GM23248 (cell line): ENCODE data around the gene CMKLR1. TPM values are rescaled to one million over a fixed set of nuclear protein-coding genes. Genes with fewer than 3 reads are reported as not detected.

ENCODE experiments used
- DNase-seq: peaks from one replicate; pipeline ENCODE4 v3.0.0-alpha.2; 2015
- H2AFZ ChIP-seq: fragments of 200-600 bp; sonication (generic); 2 replicates; pipeline ENCODE4 v1.6.1; 2016; ENCODE audit warnings: antibody characterized with exemption
- H3F3A ChIP-seq: fragments of 200-600 bp; sonication (generic); 2 replicates; pipeline ENCODE4 v1.6.1; 2016; ENCODE audit warnings: mild to moderate bottlenecking, antibody characterized with exemption, mixed run types; ENCODE audit not compliant: insufficient read depth
- H3K27ac ChIP-seq: fragments of 200-600 bp; sonication (generic); 2 replicates; pipeline ENCODE4 v1.5.1; 2016; ENCODE audit warnings: mild to moderate bottlenecking
- H3K27me3 ChIP-seq: fragments of 200-600 bp; sonication (generic); replicated peaks from 2 replicates; pipeline ENCODE4 v1.6.1; 2016; ENCODE audit warnings: mild to moderate bottlenecking; ENCODE audit not compliant: insufficient read depth
- H3K36me3 ChIP-seq: fragments of 200-600 bp; sonication (generic); 2 replicates; pipeline ENCODE4 v1.6.1; 2016; ENCODE audit warnings: low read depth, mild to moderate bottlenecking
- H3K4me1 ChIP-seq: fragments of 200-600 bp; sonication (generic); 2 replicates; pipeline ENCODE4 v1.6.1; 2016; ENCODE audit warnings: mild to moderate bottlenecking; ENCODE audit not compliant: insufficient read depth
- H3K4me2 ChIP-seq: fragments of 200-600 bp; sonication (generic); one replicate; pipeline ENCODE4 v1.6.1; 2016; ENCODE audit warnings: mild to moderate bottlenecking; ENCODE audit not compliant: unreplicated experiment
- H3K4me3 ChIP-seq: fragments of 200-600 bp; sonication (generic); 2 replicates; pipeline ENCODE4 v1.5.1; 2016; ENCODE audit warnings: mild to moderate bottlenecking
- H3K79me2 ChIP-seq: fragments of 200-600 bp; sonication (generic); 2 replicates; pipeline ENCODE4 v1.6.1; 2016; ENCODE audit warnings: mild to moderate bottlenecking; ENCODE audit not compliant: insufficient read depth
- H3K9ac ChIP-seq: fragments of 200-600 bp; sonication (generic); 2 replicates; pipeline ENCODE4 v1.6.1; 2016; ENCODE audit warnings: mild to moderate bottlenecking
- H3K9me2 ChIP-seq: fragments of 200-600 bp; sonication (generic); 2 replicates; pipeline ENCODE4 v1.6.1; 2016; ENCODE audit warnings: mixed run types, mild to moderate bottlenecking, moderate library complexity; ENCODE audit not compliant: insufficient read depth
- H3K9me3 ChIP-seq: fragments of 200-600 bp; sonication (generic); one replicate; pipeline ENCODE4 v1.6.1; 2017; ENCODE audit warnings: low read depth
- H4K20me1 ChIP-seq: fragments of 200-600 bp; sonication (generic); 2 replicates; pipeline ENCODE4 v1.6.0; 2016; ENCODE audit not compliant: insufficient read depth
- EZH2 ChIP-seq: fragments of 200-600 bp; sonication (generic); IDR thresholded peaks from 2 replicates; pipeline ENCODE4 v1.6.1; 2018; ENCODE audit warnings: antibody characterized with exemption, mild to moderate bottlenecking; ENCODE audit not compliant: insufficient read depth, poor library complexity, severe bottlenecking
- EZH2phosphoT487 ChIP-seq: fragments of 200-600 bp; sonication (generic); IDR thresholded peaks from 2 replicates; pipeline ENCODE4 v1.6.1; 2018; ENCODE audit warnings: antibody characterized with exemption, moderate library complexity, mild to moderate bottlenecking, low read depth; ENCODE audit not compliant: insufficient read depth
- WGBS, 2 experiments: methylation state at CpG; one replicate each; pipeline ENCODE4 v1.1.6; 2015 to 2017; ENCODE audit warnings: low lambda C conversion rate in 2 of 2, low coverage in 1 of 2; ENCODE audit errors: missing lambda C conversion rate in 2 of 2; 5-methylcytosine and 5-hydroxymethylcytosine counted together
- in situ Hi-C: fragments of 300-500 bp; cut with MboI; formaldehyde crosslinking; loops from 2 replicates; pipeline ENCODE4 v1.15.0; 2020
- polyA plus RNA-seq: library from polyadenylated mRNA; unstranded; fragments of >200 nt; fragmentation: Nextera tagmentation; extraction: Ambion mirVana; gene quantifications from 2 replicates; pipeline ENCODE4 v1.2.1, GENCODE V29; 2016
- total RNA-seq: library from RNA; depleted of rRNA; stranded (reverse); fragments of >200 nt; shearing (Covaris generic); gene quantifications from 2 replicates; pipeline ENCODE4 v1.2.3, GENCODE V29; 2014

The CMKLR1 gene
- total and polyA plus RNA-seq, 2 experiments from 2014 or later, result 1.9 to 2.9 TPM

- Histone ChIP-seq H3K4me1 (peaks cover 9% of the 10 kb centered on the region), H3K9me3 (no peaks in the 10 kb centered on the region), H3K27ac (no peak overlapping the region), H3F3A (no peaks in the 10 kb centered on the region; the same call in none of the 2 replicates), H3K36me3 (no peaks in the 10 kb centered on the region), H2AFZ (no peak overlapping the region), H3K79me2 (no peaks in the 10 kb centered on the region), H3K27me3 (no peaks in the 10 kb centered on the region), H3K4me2 (no peak overlapping the region), H4K20me1 (no peaks in the 10 kb centered on the region), H3K4me3 (no peak overlapping the region), H3K9me2 (no peaks in the 10 kb centered on the region), H3K9ac (no peak overlapping the region)
- no peak for DNase-seq
- in situ Hi-C loops, result no loop called here
- no peak for TF ChIP-seq EZH2
- TF ChIP-seq EZH2phosphoT487, result no peak
These were observed 20.9 kb upstream of the CMKLR1 start for GRCh38 chr12:108360057-108360456.

GRCh38 chr12:108358580-108358965 is 19.5 kb upstream of the CMKLR1 start:
- Histone ChIP-seq H3K36me3 (no peaks in the 10 kb centered on the region), H3K9ac (no peak overlapping the region), H3K9me2 (no peaks in the 10 kb centered on the region), H4K20me1 (no peaks in the 10 kb centered on the region), H3F3A (no peaks in the 10 kb centered on the region; the same call in none of the 2 replicates), H3K79me2 (no peaks in the 10 kb centered on the region), H3K27me3 (no peaks in the 10 kb centered on the region), H3K4me2 (no peak overlapping the region), H2AFZ (no peak overlapping the region), H3K4me1 (peaks cover 9% of the 10 kb centered on the region), H3K27ac (no peak overlapping the region), H3K9me3 (no peaks in the 10 kb centered on the region), H3K4me3 (no peak overlapping the region)
- TF ChIP-seq EZH2phosphoT487 (no peak), EZH2 (no peak)
- 10 to 11% methylated on average over 7 of the region's 7 CpGs for WGBS, 2 experiments
- in situ Hi-C loops, result no loop called here
- DNase-seq, result peak; percentile 25

GRCh38 chr12:108357834-108358579 is 18.9 kb upstream of the CMKLR1 start:
- no peaks in the 10 kb centered on the region; the same call in none of the 2 replicates for H3F3A ChIP-seq
- H3K4me2 ChIP-seq, result no peak overlapping the region
- peaks cover 9% of the 10 kb centered on the region for H3K4me1 ChIP-seq
- no peak overlapping the region for H3K27ac ChIP-seq
- H3K9me3 ChIP-seq, result no peaks in the 10 kb centered on the region
- no peak overlapping the region for H2AFZ ChIP-seq
- H3K79me2 ChIP-seq, result no peaks in the 10 kb centered on the region
- no peaks in the 10 kb centered on the region for H3K9me2 ChIP-seq
- no peak overlapping the region for H3K4me3 ChIP-seq
- no peaks in the 10 kb centered on the region for H3K36me3 ChIP-seq
- no peaks in the 10 kb centered on the region for H3K27me3 ChIP-seq
- no peaks in the 10 kb centered on the region for H4K20me1 ChIP-seq
- H3K9ac ChIP-seq, result no peak overlapping the region
- TF ChIP-seq EZH2phosphoT487 (no peak), EZH2 (no peak)
- in situ Hi-C loops, result no loop called here
- WGBS, 2 experiments, result 60 to 74% methylated on average over 2 of the region's 2 CpGs
- no peak for DNase-seq

GRCh38 chr12:108356835-108357806 is 18.0 kb upstream of the CMKLR1 start:
- H2AFZ ChIP-seq, result no peak overlapping the region
- no peak overlapping the region for H3K27ac ChIP-seq
- H3K4me3 ChIP-seq, result no peak overlapping the region
- WGBS, 2 experiments, result 61 to 66% methylated on average over 12 of the region's 12 CpGs
- no peaks in the 10 kb centered on the region for H3K9me3 ChIP-seq
- H3K4me2 ChIP-seq, result no peak overlapping the region
- H3K9me2 ChIP-seq, result no peaks in the 10 kb centered on the region
- no peaks in the 10 kb centered on the region for H4K20me1 ChIP-seq
- in situ Hi-C loops, result no loop called here
- TF ChIP-seq EZH2 (no peak), EZH2phosphoT487 (no peak)
- peaks cover 9% of the 10 kb centered on the region for H3K4me1 ChIP-seq
- H3K36me3 ChIP-seq, result no peaks in the 10 kb centered on the region
- DNase-seq, result no peak
- H3K27me3 ChIP-seq, result no peaks in the 10 kb centered on the region
- no peaks in the 10 kb centered on the region; the same call in none of the 2 replicates for H3F3A ChIP-seq
- H3K79me2 ChIP-seq, result no peaks in the 10 kb centered on the region
- H3K9ac ChIP-seq, result no peak overlapping the region
